Osteoblast (primary cell): ENCODE data around the gene DLGAP1. TPM values are rescaled to one million over a fixed set of nuclear protein-coding genes. Genes with fewer than 3 reads are reported as not detected.
A peak's percentile ranks its signal among the peaks of the same experiment; 100 is the strongest.

Experiments
- DNase-seq: peaks from one replicate; pipeline ENCODE4 v3.0.0; 2011; ENCODE audit warnings: low spot score, mixed read lengths; ENCODE audit not compliant: insufficient read length; ENCODE audit errors: missing footprints
- H2AFZ ChIP-seq: 2 replicates; pipeline ENCODE4 v1.6.0; 2011; ENCODE audit warnings: mild to moderate bottlenecking, low read length
- H3K27ac ChIP-seq: 2 replicates; pipeline ENCODE4 v1.5.1; 2011; ENCODE audit warnings: mild to moderate bottlenecking, low read depth, low read length, moderate library complexity
- H3K27me3 ChIP-seq: 2 replicates; pipeline ENCODE4 v1.6.0; 2012; ENCODE audit warnings: mild to moderate bottlenecking, control low read depth, inconsistent platforms, low read length, moderate library complexity; ENCODE audit not compliant: insufficient read depth
- H3K36me3 ChIP-seq: 2 replicates; pipeline ENCODE4 v1.5.1; 2011; ENCODE audit warnings: mild to moderate bottlenecking, low read length, control low read depth, moderate library complexity; ENCODE audit not compliant: insufficient read depth
- H3K4me1 ChIP-seq: 2 replicates; pipeline ENCODE4 v1.5.1; 2011; ENCODE audit warnings: mild to moderate bottlenecking, low read length, control low read depth, moderate library complexity; ENCODE audit not compliant: insufficient read depth
- H3K4me2 ChIP-seq: 2 replicates; pipeline ENCODE4 v1.6.0; 2011; ENCODE audit warnings: mild to moderate bottlenecking, low read length; ENCODE audit not compliant: insufficient read depth
- H3K4me3 ChIP-seq: fragments of 200-600 bp; sonication (generic); 3 replicates; pipeline ENCODE4 v1.5.1; 2012; ENCODE audit warnings: mild to moderate bottlenecking, low read length, inconsistent platforms; ENCODE audit not compliant: insufficient read depth
- H3K79me2 ChIP-seq: 2 replicates; pipeline ENCODE4 v1.6.0; 2012; ENCODE audit warnings: mild to moderate bottlenecking, low read length, control low read depth, inconsistent platforms; ENCODE audit not compliant: insufficient read depth
- H3K9me3 ChIP-seq: 2 replicates; pipeline ENCODE4 v1.5.1; 2011; ENCODE audit warnings: low read depth, low read length, control low read depth
- H4K20me1 ChIP-seq: 2 replicates; pipeline ENCODE4 v1.6.0; 2012; ENCODE audit warnings: mild to moderate bottlenecking, low read length, control low read depth; ENCODE audit not compliant: insufficient read depth
- CTCF ChIP-seq: IDR thresholded peaks from 2 replicates; pipeline ENCODE4 v1.5.1; 2011; ENCODE audit warnings: mild to moderate bottlenecking, low read depth, low read length, moderate library complexity; ENCODE audit errors: extremely low read depth
- total RNA-seq: library from RNA; depleted of rRNA; stranded (reverse); fragments of >200 nt; gene quantifications from 2 replicates; pipeline ENCODE4 v1.2.3, GENCODE V29; 2012

DLGAP1 gene
- total RNA-seq, 1 donor = not detected

DNA sequence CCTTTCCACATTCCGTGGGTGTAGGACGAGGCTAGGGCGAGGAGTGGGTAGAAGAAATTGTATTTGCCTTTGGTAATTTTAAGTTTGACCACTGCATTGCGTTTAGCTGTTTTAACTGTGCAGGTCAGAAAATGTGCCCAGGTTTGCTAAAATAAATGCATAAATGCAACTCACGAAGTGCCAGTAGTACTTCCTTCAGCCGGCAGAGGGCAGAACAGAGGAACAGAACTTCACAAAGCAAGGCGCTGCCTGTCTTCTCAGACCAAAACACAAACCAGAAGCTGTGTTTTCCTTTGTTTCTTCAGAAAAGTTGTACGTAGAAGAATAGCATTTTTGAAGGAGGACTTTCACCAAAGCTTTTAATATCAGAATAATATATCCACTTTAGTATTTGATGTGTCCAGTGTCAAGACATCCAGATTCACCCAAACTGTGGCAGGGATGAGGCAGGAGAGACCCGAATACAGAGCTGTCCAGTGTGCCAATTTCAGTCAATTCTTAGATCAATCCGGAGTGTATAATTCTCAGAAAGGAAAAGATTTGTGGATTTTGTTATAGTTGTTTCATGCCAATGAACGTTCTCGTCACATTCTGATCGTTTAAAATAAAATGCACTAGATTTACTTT is 348.6 kb downstream of the DLGAP1 start:
- H3K27ac ChIP-seq = no peak overlapping the region
- peak overlapping the region; percentile 65 for H3K4me2 ChIP-seq
- no peaks in the 10 kb centered on the region for H4K20me1 ChIP-seq
- H3K4me3 ChIP-seq = peak overlapping the region; percentile 44
- H3K9me3 ChIP-seq = no peaks in the 10 kb centered on the region
- no peaks in the 10 kb centered on the region for H3K79me2 ChIP-seq
- TF ChIP-seq CTCF = peak; percentile 72
- no peak for DNase-seq
- H3K36me3 ChIP-seq = no peaks in the 10 kb centered on the region
- H3K27me3 ChIP-seq = no peaks in the 10 kb centered on the region
- H2AFZ ChIP-seq = peak overlapping the region; percentile 6
- H3K4me1 ChIP-seq = no peaks in the 10 kb centered on the region

GRCh38 chr18:4102901-4103300 is 352.2 kb downstream of the DLGAP1 start:
- Histone ChIP-seq H3K79me2 (no peaks in the 10 kb centered on the region), H3K4me1 (no peaks in the 10 kb centered on the region), H4K20me1 (no peaks in the 10 kb centered on the region), H3K27ac (no peak overlapping the region), H3K9me3 (no peaks in the 10 kb centered on the region), H2AFZ (no peak overlapping the region), H3K4me3 (no peak overlapping the region), H3K4me2 (no peak overlapping the region), H3K36me3 (no peaks in the 10 kb centered on the region), H3K27me3 (no peaks in the 10 kb centered on the region)
- TF ChIP-seq CTCF = no peak
- DNase-seq = no peak

DNA sequence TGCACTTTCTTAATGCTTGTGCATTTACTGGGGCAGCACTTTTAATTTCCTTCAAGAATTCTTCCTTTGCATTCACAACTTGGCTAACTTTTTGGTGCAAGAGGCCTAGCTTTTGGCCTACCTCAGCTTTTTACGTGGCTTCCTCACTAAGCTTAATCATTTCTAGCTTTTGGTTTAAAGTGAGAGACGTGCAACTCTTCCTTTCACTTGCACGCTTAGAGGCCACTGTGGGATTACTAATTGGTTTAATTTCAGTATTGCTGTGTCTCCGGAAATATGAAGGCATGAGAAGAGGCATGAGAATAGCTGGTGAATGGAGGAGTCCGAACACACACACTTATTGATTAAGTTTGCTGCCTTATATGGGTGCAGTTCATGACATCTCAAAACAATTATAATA is 354.1 kb downstream of the DLGAP1 start:
- H3K4me2 ChIP-seq = no peak overlapping the region
- no peaks in the 10 kb centered on the region for H3K27me3 ChIP-seq
- H2AFZ ChIP-seq = no peak overlapping the region
- H3K27ac ChIP-seq = no peak overlapping the region
- no peaks in the 10 kb centered on the region for H3K79me2 ChIP-seq
- TF ChIP-seq CTCF = no peak
- H3K36me3 ChIP-seq = no peaks in the 10 kb centered on the region
- no peaks in the 10 kb centered on the region for H3K9me3 ChIP-seq
- DNase-seq = no peak
- H3K4me1 ChIP-seq = no peaks in the 10 kb centered on the region
- H3K4me3 ChIP-seq = no peak overlapping the region
- no peaks in the 10 kb centered on the region for H4K20me1 ChIP-seq

GRCh38 chr18:4096486-4096885 is 358.6 kb downstream of the DLGAP1 start:
- no peaks in the 10 kb centered on the region for H3K4me1 ChIP-seq
- no peak overlapping the region for H3K4me2 ChIP-seq
- no peak for TF ChIP-seq CTCF
- H3K79me2 ChIP-seq = no peaks in the 10 kb centered on the region
- H3K36me3 ChIP-seq = no peaks in the 10 kb centered on the region
- H3K9me3 ChIP-seq = no peaks in the 10 kb centered on the region
- H3K4me3 ChIP-seq = no peak overlapping the region
- H2AFZ ChIP-seq = no peak overlapping the region
- H3K27me3 ChIP-seq = no peaks in the 10 kb centered on the region
- no peaks in the 10 kb centered on the region for H4K20me1 ChIP-seq
- H3K27ac ChIP-seq = no peak overlapping the region
- peak; percentile 25 for DNase-seq
